ENCODE measurements around the gene TPMT.

The TPMT gene

DNA sequence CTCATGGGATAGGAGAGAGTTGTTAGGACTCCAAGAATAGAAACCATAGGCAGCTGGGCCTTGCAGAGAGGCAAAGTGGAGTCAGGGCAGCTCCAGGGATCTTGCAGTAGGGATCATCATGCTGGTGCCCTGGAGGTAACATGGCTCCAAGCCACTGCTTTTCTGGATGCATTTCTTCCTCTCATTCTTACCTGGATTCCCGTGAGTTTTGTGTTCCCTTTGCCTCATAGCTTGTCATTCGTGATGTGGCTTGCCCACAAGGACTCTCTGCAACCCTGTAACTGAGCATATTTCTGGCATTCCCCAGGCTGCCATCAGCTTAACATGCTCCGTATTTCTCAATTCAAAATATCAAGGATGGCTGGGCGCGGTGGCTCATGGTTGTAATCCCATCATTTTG is 37.7 kb downstream of the TPMT start:
- no peak for DNase-seq (ENCODE audit: low read depth in 2 of 2)

- no peak for DNase-seq (ENCODE audit: low read depth in 2 of 2)
Measured at GRCh38 chr6:18115356-18115755, 39.5 kb downstream of the TPMT start.

- no peak for DNase-seq (ENCODE audit: low read depth in 2 of 2)
Measured at GRCh38 chr6:18110162-18110561, 44.7 kb downstream of the TPMT start.

DNA sequence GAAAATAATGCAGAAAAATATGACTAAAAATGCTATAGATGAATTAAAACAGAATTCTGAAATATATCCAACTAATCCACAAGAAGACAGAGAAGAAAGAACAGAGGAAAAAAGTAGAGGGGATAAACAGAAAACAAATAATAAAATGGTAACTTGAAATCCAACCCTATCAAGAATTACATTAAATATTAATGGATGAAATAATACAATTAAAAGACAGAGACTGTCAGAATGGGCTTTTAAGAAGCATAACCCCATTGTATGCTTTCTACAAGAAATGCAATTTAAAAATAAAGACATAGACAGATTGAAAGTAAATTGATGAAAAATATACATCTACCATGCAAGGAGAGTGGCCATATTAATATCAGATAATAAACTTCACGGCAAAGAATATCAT is 47.8 kb downstream of the TPMT start:
- DNase-seq (ENCODE audit: low read depth in 2 of 2), result no peak

DNA sequence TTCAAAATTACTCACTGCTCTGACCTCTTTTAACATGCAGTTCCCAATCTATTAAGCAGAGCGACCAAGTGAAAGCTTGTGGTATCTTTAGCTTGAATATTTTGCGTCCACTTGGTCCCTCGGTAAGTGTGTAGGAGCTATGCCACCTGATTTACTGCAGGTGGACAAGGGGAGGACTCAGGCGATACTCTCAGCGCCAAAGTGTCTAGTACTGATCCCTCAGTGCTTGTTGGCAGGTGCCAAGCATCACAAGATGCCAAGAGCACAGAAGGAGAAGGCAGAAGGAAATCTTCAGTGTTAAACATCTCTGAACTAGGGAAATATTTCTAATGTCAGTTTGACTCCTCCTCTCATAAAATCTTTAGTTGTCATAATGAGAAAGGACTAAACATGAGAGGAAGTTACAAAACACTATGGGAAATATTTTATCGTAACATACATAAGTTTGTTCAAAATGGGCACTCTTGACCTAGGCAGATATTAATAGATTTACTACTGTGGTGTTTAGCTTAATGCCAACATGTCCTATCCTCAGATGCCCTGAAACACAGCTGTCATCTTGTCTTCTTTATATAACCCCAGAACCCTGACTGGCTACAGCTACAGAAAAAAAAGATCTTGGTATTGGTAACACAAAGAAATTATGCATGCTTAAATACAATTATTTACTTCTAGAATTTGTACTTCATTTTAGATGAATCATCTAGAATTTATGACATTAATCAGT is 51.9 kb downstream of the TPMT start:
- no peak for DNase-seq (ENCODE audit: low read depth in 2 of 2)

GRCh38 chr6:18101873-18102272 is 53.0 kb downstream of the TPMT start:
- no peak for DNase-seq (ENCODE audit: low read depth in 2 of 2)

DNA sequence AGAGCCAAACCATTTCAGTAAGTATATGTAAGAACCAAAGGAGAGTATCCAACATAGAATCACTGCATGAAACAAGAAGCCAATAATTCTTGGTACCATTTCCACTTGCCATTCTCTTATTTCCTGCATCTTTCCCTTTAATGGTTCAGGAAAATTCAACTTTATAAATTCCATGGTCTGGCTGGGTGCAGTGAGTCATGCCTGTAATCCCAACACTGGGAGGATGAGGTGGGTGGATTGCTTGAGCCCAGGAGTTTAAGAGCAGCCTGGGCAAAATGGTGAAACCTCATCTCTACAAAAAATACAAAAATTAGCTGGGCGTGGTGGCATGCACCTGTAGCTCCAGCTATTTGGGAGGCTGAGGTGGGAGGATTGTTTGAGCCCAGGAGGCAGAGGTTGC is 53.6 kb downstream of the TPMT start:
- no peak for DNase-seq (ENCODE audit: low read depth in 2 of 2)

GRCh38 chr6:18100296-18100695 is 54.6 kb downstream of the TPMT start:
- no peak for DNase-seq (ENCODE audit: low read depth in 2 of 2)

- DNase-seq (ENCODE audit: low read depth in 2 of 2), result no peak
Measured at GRCh38 chr6:18099511-18099910, 55.4 kb downstream of the TPMT start.

GRCh38 chr6:18096423-18096822 is 58.5 kb downstream of the TPMT start:
- no peak for DNase-seq (ENCODE audit: low read depth in 2 of 2)

DNA sequence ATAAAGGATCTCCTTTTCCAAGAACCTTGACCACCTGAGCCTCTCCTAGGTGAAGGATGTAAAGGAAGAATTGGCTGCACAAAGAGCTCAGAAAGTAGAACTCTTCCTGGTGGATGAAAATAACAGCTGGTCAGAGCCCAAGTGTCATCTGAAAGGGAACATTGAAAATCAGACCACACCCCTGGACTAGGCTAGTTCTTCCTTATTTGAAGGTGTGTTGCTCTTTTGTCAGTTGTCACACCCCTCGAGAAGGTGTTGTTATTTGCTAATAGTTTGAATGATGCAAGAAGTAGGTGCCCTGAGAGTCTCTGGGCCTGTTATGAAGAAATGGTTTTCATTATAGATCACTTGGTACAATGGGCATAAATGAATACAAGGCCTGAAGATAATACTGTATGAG is 63.5 kb downstream of the TPMT start:
- no peak for DNase-seq (ENCODE audit: low read depth in 2 of 2)

DNA sequence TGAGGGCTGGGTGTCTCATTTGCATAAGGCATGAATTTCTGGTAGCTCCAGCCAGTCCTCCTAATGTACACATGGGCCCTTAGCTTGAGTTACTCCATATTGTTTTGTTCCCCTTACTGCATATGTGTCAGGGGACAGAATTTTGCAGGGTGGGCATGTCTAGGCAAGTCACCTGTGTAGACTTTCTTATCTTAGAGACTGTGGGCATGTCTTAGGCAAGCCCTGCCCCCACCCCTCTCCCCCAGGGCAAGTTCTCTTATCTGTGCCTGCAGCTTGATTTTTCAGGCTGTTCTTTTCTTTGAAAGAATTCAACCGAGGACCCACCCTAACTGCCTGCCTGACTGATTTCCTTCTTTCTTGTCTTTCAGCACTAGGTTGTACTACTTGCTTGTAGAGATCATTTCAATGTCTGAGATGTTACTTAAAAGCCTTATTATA is 64.5 kb downstream of the TPMT start:
- DNase-seq (ENCODE audit: low read depth in 2 of 2), result no peak

DNA sequence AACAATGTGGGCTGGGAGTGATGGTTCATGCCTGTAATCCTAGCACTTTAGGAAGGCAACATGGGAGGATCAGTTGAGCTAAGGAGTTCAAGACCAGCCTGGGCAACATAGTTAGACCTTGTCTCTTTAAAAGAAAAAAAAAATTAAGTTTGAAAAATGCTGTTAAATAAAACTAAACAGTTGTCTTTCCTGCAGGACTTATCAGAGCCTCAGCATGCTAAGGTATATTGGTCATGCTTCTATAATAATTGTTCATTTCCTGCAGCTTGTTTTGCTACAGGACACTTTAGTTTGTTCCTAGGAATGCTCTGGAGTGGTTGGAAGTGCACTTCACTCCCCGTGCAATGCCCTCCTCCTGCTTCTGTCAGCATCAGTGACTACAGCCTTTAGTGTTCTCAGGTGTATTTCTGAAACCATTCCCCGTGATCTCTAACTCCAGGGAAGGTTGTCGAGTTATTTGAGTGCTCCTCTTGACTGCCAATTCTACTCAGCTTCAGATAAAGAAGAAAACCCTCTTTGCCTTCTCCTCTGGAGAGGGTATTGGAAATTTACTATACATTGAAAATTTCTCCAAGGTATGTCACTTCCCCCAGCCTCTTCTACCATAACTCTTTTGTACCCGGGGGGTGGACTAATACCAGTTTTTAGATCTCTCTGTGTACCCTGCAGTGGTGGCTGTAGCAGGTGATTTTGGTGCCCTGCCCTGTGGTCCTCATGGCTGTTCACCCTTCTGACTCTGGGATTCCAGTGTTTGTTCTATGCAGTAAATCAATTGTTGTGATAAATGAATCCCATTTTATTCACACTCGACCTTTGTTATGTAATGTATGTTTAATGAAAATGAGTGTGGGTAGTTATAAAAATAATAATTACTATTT is 66.2 kb downstream of the TPMT start:
- no peak for DNase-seq (ENCODE audit: low read depth in 2 of 2)

GRCh38 chr6:18087396-18088165 is 67.3 kb downstream of the TPMT start:
- DNase-seq (ENCODE audit: low read depth in 2 of 2), result no peak

- DNase-seq (ENCODE audit: low read depth in 2 of 2), result no peak
Measured at GRCh38 chr6:18081025-18081668, 73.7 kb downstream of the TPMT start.

GRCh38 chr6:18080544-18080943 is 74.3 kb downstream of the TPMT start:
- no peak for DNase-seq (ENCODE audit: low read depth in 2 of 2)

- no peak for DNase-seq (ENCODE audit: low read depth in 2 of 2)
Measured at GRCh38 chr6:18078866-18079265, 76.0 kb downstream of the TPMT start.

Measured in stimulated activated CD8-positive, alpha-beta memory T cell treated with anti-CD3 and anti-CD28 coated beads, Interleukin-2, amount 100 ng/mL, for 1 hour (primary cell).